Loucy (cell line): ENCODE data around the gene SUPT4H1.
A peak's percentile ranks its signal among the peaks of the same experiment; 100 is the strongest.

ENCODE experiments used
- H2AFZ ChIP-seq: fragments of 200-600 bp; sonication (generic); 2 replicates; pipeline ENCODE4 v1.6.0; 2016; ENCODE audit warnings: antibody characterized with exemption, mild to moderate bottlenecking, low read length, moderate library complexity
- H3F3A ChIP-seq: fragments of 200-600 bp; 2 replicates; pipeline ENCODE4 v1.6.0; 2016; ENCODE audit warnings: antibody characterized with exemption, low read depth, mild to moderate bottlenecking
- H3K27me3 ChIP-seq: fragments of 200-600 bp; sonication (generic); 2 replicates; pipeline ENCODE4 v1.6.1; 2014; ENCODE audit warnings: low read length, mild to moderate bottlenecking; ENCODE audit not compliant: insufficient read depth, poor library complexity, severe bottlenecking
- H3K36me3 ChIP-seq: fragments of 200-600 bp; sonication (generic); 2 replicates; pipeline ENCODE4 v1.6.1; 2016; ENCODE audit warnings: low read length; ENCODE audit not compliant: insufficient read depth
- H3K4me1 ChIP-seq: fragments of 200-600 bp; sonication (generic); 2 replicates; pipeline ENCODE4 v1.5.1; 2014; ENCODE audit warnings: low read length, mild to moderate bottlenecking; ENCODE audit not compliant: insufficient read depth, poor library complexity, severe bottlenecking
- H3K4me2 ChIP-seq: fragments of 200-600 bp; sonication (generic); 2 replicates; pipeline ENCODE4 v1.6.0; 2014; ENCODE audit warnings: antibody characterized with exemption, low read length, low read depth, mild to moderate bottlenecking; ENCODE audit not compliant: poor library complexity, severe bottlenecking
- H3K4me3 ChIP-seq: fragments of 200-600 bp; sonication (generic); 2 replicates; pipeline ENCODE4 v1.5.1; 2014; ENCODE audit warnings: low read length, mild to moderate bottlenecking, mixed read lengths; ENCODE audit not compliant: poor library complexity, severe bottlenecking
- H3K79me2 ChIP-seq: fragments of 200-600 bp; sonication (generic); 2 replicates; pipeline ENCODE4 v1.6.1; 2014; ENCODE audit warnings: low read length; ENCODE audit not compliant: insufficient read depth
- H3K9ac ChIP-seq: fragments of 200-600 bp; sonication (generic); 2 replicates; pipeline ENCODE4 v1.6.0; 2014; ENCODE audit warnings: mild to moderate bottlenecking, low read depth, low read length, moderate library complexity; ENCODE audit not compliant: poor library complexity, severe bottlenecking
- H3K9me2 ChIP-seq: fragments of 200-600 bp; sonication (generic); replicated peaks from 2 replicates; pipeline ENCODE4 v1.6.1; 2016; ENCODE audit warnings: low read depth, low read length, mixed read lengths
- H3K9me3 ChIP-seq: fragments of 200-600 bp; sonication (generic); 2 replicates; pipeline ENCODE4 v1.6.1; 2014; ENCODE audit warnings: mild to moderate bottlenecking, antibody characterized with exemption, low read length, low read depth; ENCODE audit not compliant: insufficient read depth
- H4K20me1 ChIP-seq: fragments of 200-600 bp; sonication (generic); 2 replicates; pipeline ENCODE4 v1.6.0; 2014; ENCODE audit warnings: antibody characterized with exemption, low read length, mild to moderate bottlenecking; ENCODE audit not compliant: insufficient read depth, poor library complexity, severe bottlenecking
- CTCF ChIP-seq: fragments of 200-600 bp; sonication (generic); conservative IDR thresholded peaks from 2 replicates; pipeline ENCODE4 v1.5.1; 2014; ENCODE audit warnings: mild to moderate bottlenecking, antibody characterized with exemption, low read length
- EZH2phosphoT487 ChIP-seq: fragments of 200-600 bp; IDR thresholded peaks from 2 replicates; pipeline ENCODE4 v1.6.1; 2018; ENCODE audit warnings: antibody characterized with exemption, mild to moderate bottlenecking, moderate library complexity, borderline replicate concordance

The SUPT4H1 gene

GRCh38 chr17:58382872-58383242, 30.9 kb upstream of the SUPT4H1 start:
- Histone ChIP-seq H2AFZ (no peak overlapping the region), H4K20me1 (no peaks in the 10 kb centered on the region), H3K27me3 (no peaks in the 10 kb centered on the region), H3K4me1 (peaks cover 88% of the 10 kb centered on the region), H3K9me3 (no peaks in the 10 kb centered on the region), H3K9me2 (no peaks in the 10 kb centered on the region), H3F3A (peaks cover 1% of the 10 kb centered on the region; the same call in 1 of the 2 replicates), H3K36me3 (no peaks in the 10 kb centered on the region), H3K4me2 (peak overlapping the region; percentile 36), H3K4me3 (no peak overlapping the region), H3K9ac (peak overlapping the region; percentile 51), H3K79me2 (peaks cover 92% of the 10 kb centered on the region)
- TF ChIP-seq EZH2phosphoT487 (no peak), CTCF (no peak)

- peak overlapping the region; percentile 36 for H3K4me2 ChIP-seq
- H2AFZ ChIP-seq: no peak overlapping the region
- no peaks in the 10 kb centered on the region for H4K20me1 ChIP-seq
- H3K27me3 ChIP-seq: no peaks in the 10 kb centered on the region
- no peaks in the 10 kb centered on the region for H3K9me3 ChIP-seq
- no peaks in the 10 kb centered on the region for H3K36me3 ChIP-seq
- H3F3A ChIP-seq: no peaks in the 10 kb centered on the region
- no peaks in the 10 kb centered on the region for H3K9me2 ChIP-seq
- H3K79me2 ChIP-seq: peaks cover 96% of the 10 kb centered on the region
- peak overlapping the region; percentile 1 for H3K4me3 ChIP-seq
- H3K9ac ChIP-seq: peak overlapping the region; percentile 51
- no peak for TF ChIP-seq CTCF
- TF ChIP-seq EZH2phosphoT487: no peak
- H3K4me1 ChIP-seq: peaks cover 86% of the 10 kb centered on the region
Measured at GRCh38 chr17:58382108-58382871, 30.3 kb upstream of the SUPT4H1 start.

GRCh38 chr17:58381124-58382035, 29.4 kb upstream of the SUPT4H1 start:
- Histone ChIP-seq H3K4me1 (peaks cover 86% of the 10 kb centered on the region), H3K9me3 (no peaks in the 10 kb centered on the region), H3F3A (no peaks in the 10 kb centered on the region), H3K4me3 (no peak overlapping the region), H3K79me2 (peaks cover 97% of the 10 kb centered on the region), H4K20me1 (no peaks in the 10 kb centered on the region), H3K4me2 (peak overlapping the region; percentile 36), H3K27me3 (no peaks in the 10 kb centered on the region), H2AFZ (no peak overlapping the region), H3K36me3 (no peaks in the 10 kb centered on the region), H3K9ac (peak overlapping the region; percentile 51), H3K9me2 (no peaks in the 10 kb centered on the region)
- TF ChIP-seq EZH2phosphoT487: no peak
- TF ChIP-seq CTCF: no peak
